ENCODE data around the gene TRH. TPM values are rescaled to one million over a fixed set of nuclear protein-coding genes. Genes with fewer than 3 reads are reported as not detected.
A peak's percentile ranks its signal among the peaks of the same experiment; 100 is the strongest.

Gene TRH
- under 1 TPM; 0.16 to 0.63 (median 0.44) TPM for polyA plus RNA-seq (ENCODE audit: insufficient read length in 3 of 3)
- long read RNA-seq, donor 1: 0 reads
- long read RNA-seq, donor 2, partial matches to known transcripts: 0 of 1 reads
- long read RNA-seq, donor 2, other reads (novel, unspliced or antisense): 0 of 1 reads
- long read RNA-seq, donor 3: 0 reads
- long read RNA-seq, donor 4: 0 reads
- long read RNA-seq, donor 5: 0 reads
- long read RNA-seq, donor 6: 0 reads
- long read RNA-seq, donor 7, partial matches to known transcripts: 0 of 1 reads
- long read RNA-seq, donor 7, other reads (novel, unspliced or antisense): 0 of 1 reads
- long read RNA-seq, donor 8, partial matches to known transcripts: 0 of 1 reads
- long read RNA-seq, donor 8, other reads (novel, unspliced or antisense): 0 of 1 reads
- long read RNA-seq, donor 9: 0 reads
- long read RNA-seq, donor 10: 0 reads
- long read RNA-seq, donor 11: 0 reads
- long read RNA-seq, donor 12: 0 reads
- long read RNA-seq, donor 13: 0 reads
- long read RNA-seq, donor 14: 0 reads
- long read RNA-seq, donor 15, partial matches to known transcripts: 0 of 1 reads
- long read RNA-seq, donor 15, other reads (novel, unspliced or antisense): 0 of 1 reads
- long read RNA-seq, donor 16: 0 reads

- no peak for DNase-seq (ENCODE audit: extremely low read depth in 1 of 11, low read depth in 9 of 11, low spot score in 4 of 11)
These were observed at the start of gene TRH for GRCh38 chr3:129974564-129974832. Gene TRH, plus strand, starts transcription at chr3:129974720. Its CDS starts 1,097 bp downstream, at chr3:129975817.

GRCh38 chr3:129927072-129927471 is 47.4 kb upstream of the TRH start:
- DNase-seq (ENCODE audit: extremely low read depth in 1 of 11, low read depth in 9 of 11, low spot score in 4 of 11): no peak

DNA sequence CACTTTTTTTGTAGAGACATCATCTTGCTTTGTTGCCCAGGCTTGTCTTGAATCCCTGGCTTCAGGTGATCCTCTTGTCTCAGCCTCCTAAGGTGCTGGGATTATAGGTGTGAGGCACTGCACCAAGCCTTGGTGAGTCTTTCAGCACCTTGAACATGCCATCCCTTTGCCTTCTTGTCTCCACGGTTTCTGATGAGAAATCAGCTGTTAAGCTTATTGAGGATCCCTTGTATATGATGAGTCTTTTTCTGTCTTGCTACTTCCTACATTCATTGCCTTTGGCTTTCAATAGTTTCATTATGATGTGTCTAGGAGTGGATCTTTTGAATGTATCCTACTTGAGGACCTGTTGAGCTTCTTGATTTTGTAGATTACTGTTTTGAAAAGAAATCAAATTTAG is 45.1 kb upstream of the TRH start:
- no peak for DNase-seq (ENCODE audit: extremely low read depth in 1 of 11, low read depth in 9 of 11, low spot score in 4 of 11)

GRCh38 chr3:129933471-129933870 is 41.0 kb upstream of the TRH start:
- DNase-seq (ENCODE audit: extremely low read depth in 1 of 11, low read depth in 9 of 11, low spot score in 4 of 11): no peak

GRCh38 chr3:129934234-129935123 is 40.0 kb upstream of the TRH start:
- DNase-seq (ENCODE audit: extremely low read depth in 1 of 11, low read depth in 9 of 11, low spot score in 4 of 11): peak in 7 of 11 donors; percentile 19 to 44 (median 34)

DNA sequence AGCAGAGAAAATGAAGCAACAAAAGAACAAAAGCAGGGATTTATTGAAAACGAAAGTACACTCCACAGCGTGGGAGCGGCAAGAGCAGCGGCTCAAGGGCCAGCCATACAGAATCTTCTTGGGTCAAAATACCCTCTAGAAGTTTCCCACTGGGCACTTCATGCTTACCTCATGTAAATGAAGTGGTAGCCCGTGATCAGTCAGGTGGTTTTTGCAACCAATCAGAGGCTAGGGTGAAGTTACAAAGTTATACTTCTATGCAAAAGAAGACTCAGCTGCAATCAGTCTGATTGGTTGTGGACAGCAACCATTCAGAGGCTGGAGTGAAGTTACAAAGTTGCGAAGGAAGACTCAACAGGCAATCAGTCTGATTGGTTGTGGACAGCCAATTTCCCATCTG is 37.8 kb upstream of the TRH start:
- no peak for DNase-seq (ENCODE audit: extremely low read depth in 1 of 11, low read depth in 9 of 11, low spot score in 4 of 11)

DNA sequence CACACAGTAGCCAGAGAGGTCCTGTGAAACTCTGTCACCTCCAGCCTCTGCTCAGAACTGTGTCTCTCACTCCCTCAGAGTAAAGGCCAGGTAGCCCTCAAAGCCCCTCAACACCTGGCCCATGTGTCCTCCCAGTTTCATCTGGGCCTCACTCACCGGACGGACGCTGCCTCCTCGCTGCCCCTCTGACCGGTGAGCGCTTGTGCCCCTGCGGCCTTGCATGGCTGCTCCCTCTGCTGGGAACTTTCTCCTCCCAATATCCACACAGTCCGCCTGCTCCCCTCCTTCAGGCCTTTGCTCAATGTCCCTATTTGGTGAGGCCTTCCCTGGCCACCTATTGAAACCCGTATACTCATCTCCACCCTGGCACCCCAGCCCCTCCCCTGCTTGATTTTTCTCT is 36.8 kb upstream of the TRH start:
- no peak for DNase-seq (ENCODE audit: extremely low read depth in 1 of 11, low read depth in 9 of 11, low spot score in 4 of 11)

DNA sequence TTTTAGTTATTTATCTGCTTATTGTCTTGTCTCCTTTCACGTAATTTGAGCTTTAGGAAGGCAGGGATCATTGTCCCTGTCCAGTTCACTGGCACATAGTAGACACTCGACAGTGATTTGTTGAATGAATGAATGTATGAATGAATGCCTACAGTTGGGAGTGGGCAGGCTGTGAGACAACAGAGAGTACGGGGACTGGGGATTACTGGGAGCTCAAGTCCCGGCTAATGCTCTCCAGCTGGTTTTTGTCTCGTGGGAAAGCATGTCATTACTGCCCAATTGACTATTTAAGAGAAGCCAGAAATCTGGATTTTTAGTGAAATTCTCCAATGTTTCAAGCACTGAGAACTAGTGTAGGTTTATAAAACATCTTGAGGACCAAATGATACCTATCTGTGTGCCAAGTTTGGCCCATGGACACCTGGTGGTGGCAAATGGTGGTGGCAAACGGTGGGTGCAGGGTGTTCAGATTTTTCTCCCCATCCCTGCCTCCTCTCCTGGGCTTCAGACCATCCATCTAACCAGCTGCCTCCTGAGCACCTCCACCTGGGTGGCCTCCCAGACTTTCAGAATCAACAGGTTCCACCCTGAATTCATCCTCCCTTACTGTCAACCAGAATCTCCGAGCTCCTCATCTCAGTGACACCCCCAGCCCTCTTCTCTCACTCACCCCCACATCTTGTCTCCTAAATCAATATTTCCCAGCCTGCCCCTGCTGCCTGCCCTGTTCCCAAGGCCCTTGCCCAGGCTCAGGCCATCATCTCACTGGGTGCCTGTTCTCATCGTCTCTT is 36.2 kb upstream of the TRH start:
- DNase-seq (ENCODE audit: extremely low read depth in 1 of 11, low read depth in 9 of 11, low spot score in 4 of 11): no peak

GRCh38 chr3:129940086-129940485 is 34.4 kb upstream of the TRH start:
- no peak for DNase-seq (ENCODE audit: extremely low read depth in 1 of 11, low read depth in 9 of 11, low spot score in 4 of 11)

GRCh38 chr3:129942296-129942695 is 32.2 kb upstream of the TRH start:
- peak; percentile 35 to 62 (median 48) for DNase-seq (ENCODE audit: extremely low read depth in 1 of 11, low read depth in 9 of 11, low spot score in 4 of 11)

DNA sequence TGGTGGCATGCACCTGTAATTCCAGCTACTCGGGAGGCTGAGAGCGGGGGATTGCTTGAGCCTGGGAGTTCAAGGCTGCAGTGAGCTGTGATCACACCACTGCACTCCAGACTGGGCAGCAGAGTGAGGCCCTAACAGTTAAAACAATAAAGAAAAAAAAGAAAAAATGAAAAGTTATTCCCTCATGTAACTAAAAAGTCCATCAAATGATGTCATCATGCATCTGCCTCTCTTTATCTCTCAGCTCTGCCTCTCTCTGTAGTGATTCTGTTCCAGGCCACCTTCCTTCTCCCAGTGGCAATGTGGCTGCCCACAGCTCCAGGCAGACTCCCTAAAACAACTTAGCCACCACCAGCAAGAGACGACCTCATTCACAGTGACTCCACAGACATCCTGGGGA is 31.5 kb upstream of the TRH start:
- DNase-seq (ENCODE audit: extremely low read depth in 1 of 11, low read depth in 9 of 11, low spot score in 4 of 11): no peak

- no peak for DNase-seq (ENCODE audit: extremely low read depth in 1 of 11, low read depth in 9 of 11, low spot score in 4 of 11)
These were observed 29.8 kb upstream of the TRH start for GRCh38 chr3:129944709-129945108.

DNA sequence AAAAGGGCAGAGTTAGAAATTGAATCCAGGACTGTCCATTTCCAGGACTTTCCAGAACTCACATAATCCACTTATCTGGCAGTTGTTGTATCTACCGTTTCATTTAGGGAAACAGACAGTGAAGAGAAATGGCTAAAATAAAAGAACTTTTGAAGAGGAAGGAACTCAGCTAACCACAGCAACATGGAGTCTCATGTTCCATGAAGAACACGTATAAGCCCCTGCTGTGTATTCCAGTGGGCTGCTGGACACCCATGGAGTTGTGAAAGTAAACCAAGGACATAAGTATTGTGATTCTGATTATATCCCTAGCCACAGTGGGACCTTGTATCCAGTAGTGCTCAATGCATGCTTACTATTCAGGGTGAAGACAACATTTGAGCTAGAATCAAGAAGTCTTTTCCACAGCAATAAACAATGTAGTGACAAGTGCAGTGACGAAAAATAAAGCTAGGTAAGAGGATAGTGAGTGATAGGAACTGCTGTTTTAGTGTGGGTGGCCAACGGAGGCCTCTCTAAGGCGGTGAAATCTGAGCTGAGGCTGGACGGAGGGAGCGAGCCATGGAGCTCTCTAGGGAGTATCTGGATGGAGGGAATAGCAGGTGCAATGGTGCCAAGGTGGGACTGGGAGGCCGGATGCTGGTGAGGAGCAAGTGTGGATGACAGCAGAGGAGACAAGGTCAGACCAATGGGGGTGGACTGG is 26.8 kb upstream of the TRH start:
- no peak for DNase-seq (ENCODE audit: extremely low read depth in 1 of 11, low read depth in 9 of 11, low spot score in 4 of 11)

GRCh38 chr3:129950318-129951046 is 24.0 kb upstream of the TRH start:
- no peak for DNase-seq (ENCODE audit: extremely low read depth in 1 of 11, low read depth in 9 of 11, low spot score in 4 of 11)

DNA sequence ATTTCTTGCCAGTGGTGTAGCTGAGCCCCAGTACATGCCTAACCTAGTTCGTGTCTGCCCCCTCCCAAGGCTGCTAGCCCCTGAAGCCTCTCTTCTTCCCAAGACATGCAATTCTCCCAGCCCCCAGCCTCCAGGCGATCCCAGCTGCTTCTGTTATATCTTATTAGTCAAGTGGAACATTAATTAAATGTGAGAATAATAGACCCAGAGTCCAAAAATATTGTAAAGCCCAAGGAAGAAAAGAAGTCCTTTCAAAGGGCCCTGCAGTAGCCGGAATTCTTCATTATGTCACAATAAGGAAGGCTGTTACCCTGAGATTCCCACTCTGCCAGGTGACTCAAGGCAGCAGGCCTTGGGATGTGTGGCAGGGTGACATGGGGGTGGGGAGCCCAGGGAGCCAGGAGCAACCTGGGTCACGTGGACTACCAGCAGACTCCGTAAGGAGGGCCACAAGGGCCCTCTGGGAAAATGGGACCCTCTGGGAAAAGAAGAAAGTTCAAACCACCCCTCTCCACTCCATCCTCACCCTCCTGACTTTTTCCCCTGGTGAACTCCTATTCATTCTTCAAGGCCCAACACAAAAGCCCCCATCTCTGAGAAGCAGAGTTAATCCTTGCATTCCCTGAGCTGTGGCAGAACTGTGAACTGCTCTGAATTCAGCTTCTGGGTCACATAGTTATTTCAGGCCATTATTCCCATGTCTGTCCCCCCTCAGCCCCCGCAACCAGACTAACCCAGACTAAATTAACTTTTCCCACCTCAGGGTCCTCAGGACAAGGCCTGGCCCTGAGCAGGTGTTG is 21.8 kb upstream of the TRH start:
- DNase-seq (ENCODE audit: extremely low read depth in 1 of 11, low read depth in 9 of 11, low spot score in 4 of 11): no peak

GRCh38 chr3:129953621-129954020 is 20.9 kb upstream of the TRH start:
- DNase-seq (ENCODE audit: extremely low read depth in 1 of 11, low read depth in 9 of 11, low spot score in 4 of 11): no peak

- DNase-seq (ENCODE audit: extremely low read depth in 1 of 11, low read depth in 9 of 11, low spot score in 4 of 11): no peak
These were observed 20.0 kb upstream of the TRH start for GRCh38 chr3:129954514-129954913.
